GM12878 (cell line): ENCODE data around the gene CCDC71L. TPM values are rescaled to one million over a fixed set of nuclear protein-coding genes. Genes with fewer than 3 reads are reported as not detected.
A peak's percentile ranks its signal among the peaks of the same experiment; 100 is the strongest.

Experiments used
- ATAC-seq: fragments of 200-7000 bp; cut with Tn5 transposase; 3 replicates; pipeline ENCODE4 v1.9.1; 2020; ENCODE audit warnings: mild to moderate bottlenecking, moderate library complexity
- BruUV-seq: library from RNA; stranded (reverse); fragments of 400-500 nt; replicated peaks from 2 replicates; lab custom pipeline; 2021; lab: Mats Ljungman, UMichigan
- CTCF ChIA-PET: fragments of 300-600 bp; sonication (Branson Sonifier 250); formaldehyde crosslinking; extraction: SDS; loops from one replicate; lab custom pipeline; 2021; ENCODE audit warnings: inconsistent platforms; lab: Yijun Ruan, JAX
- POLR2A ChIA-PET: fragments of 350-600 bp; formaldehyde crosslinking; extraction: SDS; loops from one replicate; lab custom pipeline; 2021; ENCODE audit warnings: inconsistent platforms; lab: Charles Lee
- RAD21 ChIA-PET: fragments of 300-600 bp; sonication (Branson Sonifier 250); formaldehyde crosslinking; loops from one replicate; lab custom pipeline; 2023; ENCODE audit warnings: antibody characterized with exemption; ENCODE audit not compliant: unreplicated experiment; lab: Charles Lee
- SMC1A ChIA-PET: fragments of 300-600 bp; sonication (Branson Sonifier 250); formaldehyde crosslinking; loops from one replicate; lab custom pipeline; 2023; ENCODE audit not compliant: unreplicated experiment, uncharacterized antibody; lab: Charles Lee
- DNase-seq: peaks from one replicate; pipeline ENCODE4 v3.0.0-alpha.2; 2011; ENCODE audit warnings: low read depth, low spot score
- FAIRE-seq: peaks from 3 replicates; lab custom pipeline; 2011; peaks lifted over from hg19 to GRCh38; lab: Jason Lieb, UNC
- H2AFZ ChIP-seq: 2 replicates; pipeline ENCODE4 v1.6.0; 2011; ENCODE audit warnings: low read depth, low read length, control low read depth; ENCODE audit not compliant: control insufficient read depth
- H3K27ac ChIP-seq: 2 replicates; pipeline ENCODE4 v1.5.1; 2011; ENCODE audit warnings: control low read depth; ENCODE audit not compliant: control insufficient read depth, insufficient read depth
- H3K27me3 ChIP-seq, 2 experiments: replicated peaks in 1 of 2; 2 replicates each; pipeline versions ENCODE4 v1.6.0 to v1.6.1; 2011; ENCODE audit warnings: low read length in 1 of 2; ENCODE audit not compliant: control insufficient read depth in 2 of 2, insufficient read depth in 2 of 2
- H3K36me3 ChIP-seq, 2 experiments: 2 replicates each; pipeline ENCODE4 v1.5.1; 2011; ENCODE audit warnings: low read length in 1 of 2; ENCODE audit not compliant: control insufficient read depth in 2 of 2, insufficient read depth in 2 of 2
- H3K4me1 ChIP-seq: 2 replicates; pipeline ENCODE4 v1.6.1; 2011; ENCODE audit warnings: mild to moderate bottlenecking, low read length, moderate library complexity, mixed read lengths; ENCODE audit not compliant: control insufficient read depth, insufficient read depth
- H3K4me2 ChIP-seq: 2 replicates; pipeline ENCODE4 v1.6.0; 2011; ENCODE audit warnings: control low read depth; ENCODE audit not compliant: control insufficient read depth, insufficient read depth
- H3K4me3 ChIP-seq: fragments of 200-600 bp; sonication (generic); 2 replicates; pipeline ENCODE4 v1.5.1; 2016
- H3K79me2 ChIP-seq: 2 replicates; pipeline ENCODE4 v1.6.0; 2011; ENCODE audit warnings: low read length; ENCODE audit not compliant: control insufficient read depth, insufficient read depth
- H3K9ac ChIP-seq: 2 replicates; pipeline ENCODE4 v1.8.0; 2011; ENCODE audit warnings: low read length, control low read depth, mixed read lengths; ENCODE audit not compliant: control insufficient read depth, insufficient read depth
- H3K9me3 ChIP-seq: replicated peaks from 3 replicates; pipeline ENCODE4 v1.5.1; 2011; ENCODE audit warnings: mild to moderate bottlenecking, low read length; ENCODE audit not compliant: control insufficient read depth, insufficient read depth
- H4K20me1 ChIP-seq: 2 replicates; pipeline ENCODE4 v1.6.0; 2011; ENCODE audit not compliant: control insufficient read depth, insufficient read depth
- BRCA1 ChIP-seq: IDR thresholded peaks from 2 replicates; pipeline ENCODE4 v1.6.1; 2011; ENCODE audit warnings: low read depth, low read length, improper control_type of control experiment
- E4F1 ChIP-seq: fragments of 450-650 bp; IDR thresholded peaks from 2 replicates; pipeline ENCODE4 v1.6.1; 2018; ENCODE audit warnings: borderline replicate concordance, mild to moderate bottlenecking; ENCODE audit not compliant: partially characterized antibody
- JUND ChIP-seq: IDR thresholded peaks from 2 replicates; pipeline ENCODE4 v1.6.1; 2012; ENCODE audit warnings: low read depth, mild to moderate bottlenecking, low read length, improper control_type of control experiment, moderate library complexity
- PAX5 ChIP-seq: IDR thresholded peaks from 2 replicates; pipeline ENCODE4 v1.6.1; 2011; ENCODE audit warnings: low read depth, low read length, borderline replicate concordance
- PKNOX1 ChIP-seq: fragments of 450-650 bp; IDR thresholded peaks from 2 replicates; pipeline ENCODE4 v1.6.1; 2016; ENCODE audit warnings: mild to moderate bottlenecking
- RFX5 ChIP-seq: IDR thresholded peaks from 2 replicates; pipeline ENCODE4 v1.6.1; 2011; ENCODE audit warnings: low read depth, low read length, improper control_type of control experiment
- SIN3A ChIP-seq: IDR thresholded peaks from 2 replicates; pipeline ENCODE4 v1.6.1; 2012; ENCODE audit warnings: low read depth, low read length, improper control_type of control experiment
- SRF ChIP-seq, 2 experiments: IDR thresholded peaks; 2 replicates each; pipeline ENCODE4 v1.6.1; 2011; ENCODE audit warnings: low read depth in 2 of 2, low read length in 2 of 2, mild to moderate bottlenecking in 1 of 2, moderate library complexity in 1 of 2
- TCF7 ChIP-seq: IDR thresholded peaks from 2 replicates; pipeline ENCODE4 v1.6.1; 2014; ENCODE audit warnings: antibody characterized with exemption, borderline replicate concordance
- ZNF592 ChIP-seq: fragments of 450-650 bp; IDR thresholded peaks from 2 replicates; pipeline ENCODE4 v1.6.1; 2017; ENCODE audit warnings: mild to moderate bottlenecking, moderate library complexity
- WGBS: methylation state at CpG from one replicate; pipeline ENCODE4 v1.1.6; 2016; ENCODE audit warnings: low lambda C conversion rate; ENCODE audit not compliant: insufficient replicate concordance, insufficient coverage; ENCODE audit errors: missing lambda C conversion rate; 5-methylcytosine and 5-hydroxymethylcytosine counted together
- in situ Hi-C: fragments of 300-500 bp; cut with MboI; formaldehyde crosslinking; loops from 9 replicates; pipeline ENCODE4 v1.14.3; 2018; ENCODE audit warnings: mixed read lengths
- intact Hi-C: fragments of 100-400 bp; cut with micrococcal nuclease; formaldehyde crosslinking; loops from one replicate; pipeline ENCODE4 v1.14.2; 2022; ENCODE audit not compliant: unreplicated experiment
- polyA plus RNA-seq, 11 experiments: library from polyadenylated mRNA; depleted of rRNA in 4 of 11; unstranded in 6 of 11; stranded (reverse) in 5 of 11; fragments of >200 nt; fragmentation: Nextera tagmentation in 4 of 11; fragmentation: Illumina TruSeq in 1 of 11; extraction: Ambion mirVana in 4 of 11; extraction: Trizol in 1 of 11; gene quantifications; 1 replicate in 1 of 11; 2 replicates in 10 of 11; pipeline versions ENCODE4 v1.2.1 to v1.2.3, GENCODE V29; 2011 to 2016; ENCODE audit warnings: inconsistent platforms in 2 of 11, missing spikeins in 2 of 11, low read depth in 1 of 11
- total RNA-seq, 4 experiments: library from RNA; depleted of rRNA in 3 of 4; stranded (reverse); fragments of >200 nt in 3 of 4; fragmentation: Illumina TruSeq in 1 of 4; extraction: Trizol in 1 of 4; gene quantifications; 2 replicates each; pipeline versions ENCODE4 v1.2.1 to v1.2.3, GENCODE V29; 2013 to 2021
- TF ChIP-seq, protein P1 (sequence below): IDR thresholded peaks from 2 replicates; pipeline ENCODE4 v1.6.1; 2012; ENCODE audit warnings: low read depth, low read length, improper control_type of control experiment

The CCDC71L gene
- total and polyA plus RNA-seq, 10 of the 15 experiments (the other 5 are each of a cell fraction or from before 2014, with no cell fraction given) = 1.1 to 20.7 (median 3.8) TPM

- H4K20me1 ChIP-seq = no peaks in the 10 kb centered on the region
- ChIA-PET CTCF (interaction anchor here (0.5 to 7.2 kb wide), 27 partner anchors 18 to 853 kb away, joined by 3 to 171 read pairs (median 5); no protein-coding TSS in a partner anchor), SMC1A (interaction anchor here (1.0 to 9.8 kb wide), 12 partner anchors 8 to 120 kb away, joined by 3 to 115 read pairs (median 8); no protein-coding TSS in a partner anchor), RAD21 (interaction anchor here (1.0 to 4.9 kb wide), 10 partner anchors 11 to 483 kb away, joined by 3 to 89 read pairs (median 12); no protein-coding TSS in a partner anchor), POLR2A (interaction anchor here (0.9 to 2.4 kb wide), 3 partner anchors 76 to 117 kb away, joined by 3 to 11 read pairs (median 3); no protein-coding TSS in a partner anchor)
- no peaks in the 10 kb centered on the region; a peak in 1 of 4 replicates for H3K27me3 ChIP-seq
- H2AFZ ChIP-seq = peak overlapping the region; percentile 96
- in situ Hi-C loops (loop anchor here (5.0 kb wide), 2 partner anchors 118 to 483 kb away; no protein-coding TSS in a partner anchor), intact Hi-C loops (loop anchor here (1.0 to 10.0 kb wide), 7 partner anchors 49 to 495 kb away; no protein-coding TSS in a partner anchor)
- BruUV-seq = TSS peak; percentile 56
- H3K9ac ChIP-seq = peak overlapping the region; percentile 78
- H3K27ac ChIP-seq = peak overlapping the region; percentile 72
- DNase-seq (peak; percentile 51), FAIRE-seq (no peak), ATAC-seq (peak; percentile 79)
- H3K79me2 ChIP-seq = peaks cover 3% of the 10 kb centered on the region
- H3K36me3 ChIP-seq = no peaks in the 10 kb centered on the region
- peaks cover 9% of the 10 kb centered on the region; the same call in 1 of the 2 replicates for H3K4me1 ChIP-seq
- H3K9me3 ChIP-seq = no peaks in the 10 kb centered on the region
- under 1% methylated on average over 68 of the region's 101 CpGs for WGBS
- peak overlapping the region; percentile 56 for H3K4me2 ChIP-seq
- H3K4me3 ChIP-seq = peak overlapping the region; percentile 96
- TF ChIP-seq SIN3A (no peak), E4F1 (no peak), PKNOX1 (0 out of 2 replicates have a peak, but pooled peaks have one; percentile 8), BRCA1 (no peak), JUND (0 out of 2 replicates have a peak, but pooled peaks have one; percentile 4), PAX5 (0 out of 2 replicates have a peak, but pooled peaks have one; percentile 25), RFX5 (0 out of 2 replicates have a peak, but pooled peaks have one; percentile 10), TCF7 (no peak), ZNF592 (peak; percentile 62; the same call in 1 of the 2 replicates), SRF (IDR thresholded peaks at IDR 0.05; ENCODE audit: low read depth in 2 of 2, low read length in 2 of 2) (0 out of 4 replicates have a peak, but pooled peaks of 1 of the 2 experiments have one; percentile 16)
- TF ChIP-seq, protein P1, sequence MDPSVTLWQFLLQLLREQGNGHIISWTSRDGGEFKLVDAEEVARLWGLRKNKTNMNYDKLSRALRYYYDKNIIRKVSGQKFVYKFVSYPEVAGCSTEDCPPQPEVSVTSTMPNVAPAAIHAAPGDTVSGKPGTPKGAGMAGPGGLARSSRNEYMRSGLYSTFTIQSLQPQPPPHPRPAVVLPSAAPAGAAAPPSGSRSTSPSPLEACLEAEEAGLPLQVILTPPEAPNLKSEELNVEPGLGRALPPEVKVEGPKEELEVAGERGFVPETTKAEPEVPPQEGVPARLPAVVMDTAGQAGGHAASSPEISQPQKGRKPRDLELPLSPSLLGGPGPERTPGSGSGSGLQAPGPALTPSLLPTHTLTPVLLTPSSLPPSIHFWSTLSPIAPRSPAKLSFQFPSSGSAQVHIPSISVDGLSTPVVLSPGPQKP = peak; percentile 12; the same call in 1 of the 2 replicates
Observed at GRCh38 chr7:106659963-106660861, 746 bp downstream of the CCDC71L start.
